CD4-positive, alpha-beta T cell treated with Interleukin-12 subunit alpha and Interleukin-12 subunit beta, for 1 hour (primary cell): Measurements from ENCODE around the gene ABCA6.

ENCODE experiments used
- DNase-seq: peaks from one replicate; pipeline ENCODE4 v3.0.0-alpha.2; 2020

ABCA6 gene

DNA sequence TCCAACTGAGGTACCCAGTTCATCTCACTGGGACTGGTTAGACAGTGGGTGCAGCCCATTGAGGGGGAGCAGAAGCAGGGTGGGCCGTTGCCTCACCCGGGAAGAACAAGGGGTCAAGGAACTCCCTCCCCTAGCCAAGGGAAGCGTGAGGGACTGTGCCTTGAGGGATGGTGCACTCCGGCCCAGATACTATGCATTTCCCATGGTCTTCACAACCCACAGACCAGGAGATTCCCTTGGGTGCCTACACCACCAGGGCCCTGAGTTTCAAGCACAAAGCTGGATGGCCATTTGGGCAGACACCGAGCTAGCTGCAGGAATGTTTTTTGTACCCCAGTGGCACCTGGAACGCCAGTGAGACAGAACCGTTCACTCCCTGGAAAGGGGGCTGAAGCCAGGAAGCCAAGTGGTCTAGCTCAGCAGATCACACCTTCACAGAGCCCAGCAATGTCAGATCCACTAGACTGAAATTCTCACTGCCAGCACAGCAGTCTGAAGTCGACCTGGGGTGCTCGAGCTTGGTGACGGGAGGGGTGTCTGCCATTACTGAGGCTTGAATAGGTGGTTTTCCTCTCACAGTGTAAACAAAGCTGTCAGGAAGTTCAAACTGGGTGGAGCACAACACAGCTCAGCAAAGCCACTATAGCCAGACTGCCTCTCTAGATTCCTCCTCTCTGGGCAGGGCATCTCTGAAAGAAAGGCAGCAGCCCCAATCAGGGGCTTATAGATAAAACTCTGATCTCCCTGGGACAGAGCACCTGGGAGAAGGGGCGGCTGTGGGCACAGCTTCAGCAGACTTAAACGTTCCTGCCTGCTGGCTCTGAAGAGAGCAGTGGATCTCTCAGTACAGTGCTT is 71.1 kb downstream of the ABCA6 start:
- DNase-seq, result peak; percentile 12

DNA sequence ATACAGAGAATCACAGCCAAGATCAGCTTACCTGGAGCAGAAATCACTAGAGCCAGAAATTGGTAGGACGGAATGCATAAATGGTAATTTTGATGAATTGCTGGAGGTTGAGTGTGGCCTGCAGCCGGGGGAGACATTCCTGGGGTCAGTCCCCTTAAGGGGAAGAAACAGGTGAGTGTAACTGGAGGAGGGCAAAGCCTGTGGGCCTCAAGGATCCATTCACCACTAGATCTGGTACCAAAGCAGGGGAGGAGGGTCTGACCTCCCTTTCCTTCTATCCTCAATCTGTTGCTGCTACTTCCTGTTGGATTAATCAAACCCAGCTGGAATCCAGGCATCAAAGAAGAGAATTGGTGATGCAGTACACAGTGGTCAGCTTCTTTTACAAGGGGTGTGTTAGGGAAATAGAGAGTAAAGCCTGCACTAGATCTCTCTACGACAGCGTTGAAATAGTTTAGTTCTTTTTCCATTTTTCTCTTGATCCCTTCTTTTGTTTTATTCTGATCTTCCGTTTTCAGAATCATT is 72.4 kb downstream of the ABCA6 start:
- no peak for DNase-seq

DNA sequence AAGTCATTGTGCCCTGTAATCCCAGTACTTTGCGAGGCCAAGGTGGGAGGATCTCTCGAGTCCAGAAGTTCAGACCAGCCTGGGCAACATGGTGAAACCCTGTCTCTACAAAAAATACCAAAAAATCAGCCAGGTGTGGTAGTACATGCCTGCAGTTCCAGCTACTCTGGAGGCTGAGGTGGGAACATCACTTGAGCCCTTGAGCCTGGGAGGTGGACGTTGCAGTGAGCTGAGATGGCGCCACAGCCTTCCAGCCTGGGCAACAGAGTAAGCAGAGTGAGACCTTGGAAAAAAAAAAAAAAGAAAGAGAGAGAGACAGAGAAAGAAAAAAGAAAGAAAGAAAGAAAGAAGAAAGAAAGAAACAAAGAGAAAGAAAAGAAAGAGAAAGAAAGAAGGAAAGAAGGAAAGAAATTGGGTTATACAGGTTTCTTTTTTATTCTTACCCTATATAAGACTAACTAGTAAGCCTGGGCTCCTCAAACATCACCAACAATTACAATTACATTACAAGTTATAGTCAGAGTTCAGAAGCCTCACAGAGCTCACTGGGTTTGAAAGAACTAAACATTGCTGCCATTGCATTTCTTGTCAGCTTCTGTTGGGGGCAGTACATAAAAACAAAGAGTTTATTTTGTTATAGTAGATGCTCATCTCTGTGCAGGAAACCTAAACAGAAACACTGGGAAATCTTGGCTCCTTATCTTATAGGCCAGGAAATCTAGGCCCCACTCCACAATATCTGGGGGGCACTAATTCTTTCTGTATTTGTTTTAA is 74.2 kb downstream of the ABCA6 start:
- no peak for DNase-seq

DNA sequence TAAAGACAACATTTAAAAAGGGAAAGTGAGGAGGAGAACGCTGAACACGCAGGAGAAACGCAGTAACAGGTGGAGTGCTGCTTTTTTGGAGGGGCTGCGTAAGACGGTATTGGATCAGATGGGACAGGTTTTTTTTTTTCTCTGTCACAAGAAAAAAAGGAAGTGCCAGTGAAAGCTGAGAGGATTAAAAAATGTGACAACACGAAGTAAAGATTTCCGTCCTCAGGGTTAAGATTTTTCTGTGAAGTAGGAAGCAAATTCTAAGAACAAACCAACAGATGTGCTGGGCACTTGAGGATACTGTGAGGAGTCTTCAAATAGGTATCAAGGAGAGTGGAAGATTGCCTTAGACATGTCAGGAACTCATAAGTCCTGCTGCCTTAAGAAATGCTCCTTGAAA is 75.2 kb downstream of the ABCA6 start:
- DNase-seq, result no peak

GRCh38 chr17:69065113-69065512 is 76.6 kb downstream of the ABCA6 start:
- DNase-seq, result no peak

GRCh38 chr17:69064476-69064875 is 77.2 kb downstream of the ABCA6 start:
- no peak for DNase-seq

DNA sequence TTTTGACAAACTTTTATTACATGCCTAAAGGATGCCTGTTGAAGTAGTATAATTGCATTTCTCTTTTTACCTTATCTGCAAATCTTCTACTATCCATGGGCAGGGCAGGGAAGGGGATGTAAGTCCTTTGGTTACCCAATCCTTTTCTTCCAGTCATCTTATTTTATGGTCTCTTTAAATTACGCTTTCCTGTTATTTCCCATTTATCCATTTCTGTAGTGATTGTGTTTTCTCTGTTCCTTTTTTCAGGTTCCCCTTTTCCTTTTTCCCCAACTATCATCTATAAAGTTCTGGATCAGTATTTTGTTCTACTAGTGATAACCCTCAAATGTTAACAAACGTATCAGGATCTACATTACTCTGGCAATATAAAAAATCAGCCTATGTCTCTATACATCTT is 77.7 kb downstream of the ABCA6 start:
- DNase-seq, result no peak

DNA sequence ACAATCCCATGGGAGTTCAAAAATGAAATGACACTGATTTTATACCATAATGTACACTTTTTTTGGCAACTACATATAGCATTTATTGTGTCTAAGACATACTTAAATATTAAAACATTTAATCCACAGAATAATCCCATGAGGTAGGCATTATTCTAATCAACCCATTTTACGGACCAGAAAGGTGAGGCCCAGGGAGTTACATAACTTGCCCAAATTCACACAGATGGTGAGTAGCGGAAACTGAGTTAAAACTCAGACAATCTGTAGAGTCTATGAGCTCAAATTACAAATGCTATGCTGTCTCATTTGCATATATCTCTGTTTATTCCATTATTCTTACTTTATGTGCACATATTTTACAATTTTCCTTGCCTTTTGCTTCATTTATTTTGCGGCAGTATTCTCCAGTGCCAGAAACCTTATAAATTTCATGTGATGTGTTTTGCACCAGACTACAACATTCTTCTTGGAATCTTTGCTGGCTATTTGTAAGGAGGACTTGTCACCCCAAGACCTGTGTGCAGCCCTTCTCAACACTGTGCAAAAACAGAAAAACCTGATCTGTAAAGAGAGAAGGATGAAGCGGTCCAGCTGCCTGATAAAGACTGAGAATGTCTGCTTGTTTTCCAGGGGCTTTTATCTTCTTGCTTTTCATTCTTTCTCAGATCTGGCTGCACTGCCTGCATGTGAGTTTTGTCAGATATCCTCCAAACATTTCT is 78.7 kb downstream of the ABCA6 start:
- DNase-seq, result no peak

DNA sequence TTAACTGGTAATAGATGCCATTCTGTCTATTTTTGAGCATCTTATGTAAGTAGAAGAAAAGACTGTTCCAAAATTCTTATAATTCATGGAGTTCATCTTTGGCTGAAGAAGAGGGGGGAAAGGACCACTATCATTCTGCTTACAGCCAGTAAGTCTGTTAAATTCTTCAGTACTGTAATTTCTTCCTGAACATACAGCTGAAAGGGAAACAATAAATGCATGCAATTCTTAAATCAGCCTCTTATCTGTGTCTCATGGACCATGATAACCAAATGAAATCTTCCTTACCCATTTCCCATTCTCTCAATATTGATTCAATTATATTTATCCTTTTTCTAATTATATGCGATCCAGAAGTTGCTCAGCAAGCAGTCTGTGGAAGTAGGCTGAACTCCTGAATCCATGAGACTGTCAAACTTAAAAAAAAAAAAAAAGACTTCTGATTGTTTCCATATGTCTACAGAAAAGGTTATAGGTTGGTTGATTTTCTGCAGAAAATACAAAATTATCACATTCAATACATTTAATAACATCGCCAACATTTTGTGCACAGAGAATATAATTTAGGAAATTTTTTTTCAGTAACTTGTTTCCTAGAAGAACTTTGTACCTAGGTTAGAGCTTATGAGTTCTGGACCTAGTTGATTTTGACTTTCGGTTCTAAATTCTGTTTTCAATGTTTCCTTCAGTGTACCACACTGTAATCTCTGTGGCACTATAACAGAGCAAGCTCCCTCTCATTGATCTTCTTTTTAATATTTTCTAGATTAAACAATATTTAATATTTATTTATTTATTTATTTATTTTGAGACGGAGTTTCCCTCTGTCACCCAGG is 79.8 kb downstream of the ABCA6 start:
- DNase-seq, result no peak

DNA sequence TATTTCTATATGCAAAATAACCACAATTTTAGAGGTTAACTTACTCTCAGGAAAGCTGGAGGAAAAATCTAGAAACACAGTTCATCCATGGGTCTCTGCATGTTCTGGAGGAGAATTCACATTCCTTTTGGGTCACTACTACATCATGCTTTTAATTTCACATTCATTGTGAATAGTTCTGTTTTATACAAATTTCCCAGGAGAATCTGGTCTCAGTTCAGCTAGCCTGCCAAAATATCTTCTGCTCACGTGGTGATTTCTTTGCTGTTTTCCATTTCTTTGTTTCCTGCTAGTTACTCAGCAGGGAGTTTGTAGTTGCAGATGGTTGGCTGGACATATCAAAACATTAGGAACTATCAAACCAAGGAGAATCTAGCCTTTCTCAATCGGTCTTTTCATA is 80.9 kb downstream of the ABCA6 start, which contains the start of gene ABCA9:
TSS of gene ABCA9 (minus strand) at position 106 of the 400 bp plus-strand sequence. CDS start 9,801 bp downstream, outside the sequence.
- DNase-seq, result no peak

- no peak for DNase-seq
These were observed 82.1 kb downstream of the ABCA6 start for GRCh38 chr17:69059458-69060175.

DNA sequence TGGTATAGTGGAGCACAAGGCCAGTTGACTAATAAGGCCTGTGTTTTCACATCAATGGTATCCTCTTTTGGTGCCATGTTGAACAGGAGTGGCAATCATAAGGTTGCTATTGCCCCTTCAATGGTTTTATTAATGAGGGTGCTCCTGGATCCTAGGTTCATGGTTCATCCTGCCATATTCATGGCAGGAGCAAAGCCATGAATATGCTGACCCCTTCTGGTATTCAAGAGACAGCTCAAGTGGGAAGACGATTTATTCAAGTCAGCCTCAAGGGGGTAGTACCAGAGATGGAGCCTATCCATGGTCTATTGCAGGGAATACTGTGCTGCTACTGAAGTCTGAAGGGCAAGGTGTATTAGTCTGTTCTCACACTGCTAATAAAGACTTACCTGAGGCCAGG is 83.5 kb downstream of the ABCA6 start:
- DNase-seq, result no peak

GRCh38 chr17:69057280-69057679 is 84.4 kb downstream of the ABCA6 start:
- DNase-seq, result no peak

DNA sequence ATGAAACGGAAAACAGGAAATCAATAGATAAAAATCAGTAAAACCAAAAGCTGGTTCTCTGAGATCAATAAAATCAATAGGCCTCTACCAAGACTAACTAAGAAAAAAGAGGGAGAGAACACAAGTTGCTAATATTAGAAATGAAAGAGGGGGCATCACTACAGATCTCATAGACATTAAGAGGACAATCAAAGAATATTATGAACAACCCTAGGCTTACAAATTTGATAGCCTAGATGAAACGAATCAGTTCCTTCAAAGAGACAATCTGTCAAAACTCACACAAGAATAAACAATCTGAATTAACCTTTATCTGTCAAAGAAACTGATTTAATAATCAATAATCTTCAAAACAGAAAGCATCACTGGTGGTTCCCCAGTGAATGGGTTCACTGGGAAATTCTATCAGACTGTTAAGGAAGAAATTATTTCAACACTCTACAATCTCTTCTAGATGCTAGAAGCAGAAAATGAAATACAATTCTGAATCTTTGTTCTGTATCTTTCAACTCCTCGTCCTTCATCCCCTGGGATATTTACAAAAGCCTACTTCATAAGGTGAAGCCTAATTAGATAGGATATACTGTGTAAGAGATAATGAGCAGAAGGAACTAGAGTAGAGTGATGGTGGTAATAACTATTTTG is 85.4 kb downstream of the ABCA6 start:
- no peak for DNase-seq

GRCh38 chr17:69055334-69055733 is 86.4 kb downstream of the ABCA6 start:
- no peak for DNase-seq

DNA sequence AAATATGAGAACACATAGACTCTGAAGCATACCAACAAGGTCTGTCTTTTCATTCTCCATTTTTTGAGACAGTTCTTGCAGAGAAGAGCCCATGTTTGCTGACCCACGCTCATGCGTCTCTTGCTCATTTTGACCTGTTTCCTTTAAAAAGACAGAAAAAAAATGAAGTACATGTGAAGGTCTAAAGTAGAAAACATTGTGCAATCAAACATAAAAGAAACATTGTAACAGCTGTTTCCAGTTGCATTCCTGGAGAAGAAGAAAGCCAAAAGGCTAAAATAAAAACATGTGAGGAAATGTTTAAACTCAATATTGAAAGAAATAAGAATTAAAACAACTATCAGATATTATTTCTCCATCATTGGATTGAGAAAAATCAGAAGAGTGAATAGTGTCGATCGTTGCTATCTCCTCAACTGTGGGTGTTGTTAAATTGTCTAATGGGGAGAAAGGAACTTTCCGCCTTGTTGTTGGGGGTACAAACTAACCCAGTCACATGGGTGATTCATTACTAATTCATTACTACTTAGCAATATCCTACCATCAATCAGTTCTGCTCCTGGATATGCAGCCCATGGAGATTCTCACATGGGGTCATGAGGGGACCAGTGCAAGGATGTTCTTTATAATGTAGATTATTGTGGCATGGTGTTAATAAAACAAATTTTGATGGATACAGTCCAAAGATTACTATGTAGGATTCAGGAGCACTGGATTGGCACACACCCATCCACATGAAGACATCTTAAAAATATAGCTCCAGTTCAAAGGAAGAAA is 90.5 kb downstream of the ABCA6 start:
- DNase-seq, result no peak

GRCh38 chr17:69048634-69049033 is 93.1 kb downstream of the ABCA6 start:
- DNase-seq, result no peak

- DNase-seq, result no peak
These were observed 94.1 kb downstream of the ABCA6 start for GRCh38 chr17:69047368-69048263.
